Inflammatory macrophage treated with lipopolysaccharide for 4 hours (primary cell): ENCODE data around the gene CDK2.
A peak's percentile ranks its signal among the peaks of the same experiment; 100 is the strongest.
"Not testable (repeated sequence)": the region's sequence is repeated elsewhere in the genome, so short reads cannot be mapped to it uniquely, and the experiment has no call there.

Experiments used
- DNase-seq: peaks from one replicate; pipeline ENCODE4 v3.0.0-alpha.2; 2020

Gene CDK2

GRCh38 chr12:55966408-55967281 is at the start of gene CDK2:
Gene CDK2, plus strand, starts transcription at chr12:55966830. Its CDS starts 179 bp downstream, at chr12:55967009.
- peak; percentile 81 for DNase-seq

DNA sequence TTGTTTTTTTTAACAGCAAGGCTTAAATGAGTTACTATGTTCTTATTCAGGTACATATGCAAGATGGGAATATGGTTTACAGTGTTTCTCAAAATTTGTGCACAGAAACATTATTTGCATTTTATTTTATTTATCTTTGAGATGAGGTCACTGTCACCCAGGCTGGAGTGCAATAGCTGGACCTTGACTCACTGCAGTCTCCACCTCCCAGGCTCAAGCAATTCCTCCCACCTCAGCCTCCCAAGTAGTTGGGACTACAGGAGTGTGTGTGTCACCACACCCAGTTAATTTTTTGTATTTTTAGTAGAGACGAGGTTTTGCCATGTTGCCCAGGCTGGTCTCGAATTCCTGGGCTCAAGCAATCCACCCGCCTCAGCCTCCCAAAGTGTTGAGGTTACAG is 47.6 kb upstream of the CDK2 start:
- not testable (repeated sequence) for DNase-seq

- no peak for DNase-seq
Observed at GRCh38 chr12:55922126-55922525, 44.5 kb upstream of the CDK2 start.

DNA sequence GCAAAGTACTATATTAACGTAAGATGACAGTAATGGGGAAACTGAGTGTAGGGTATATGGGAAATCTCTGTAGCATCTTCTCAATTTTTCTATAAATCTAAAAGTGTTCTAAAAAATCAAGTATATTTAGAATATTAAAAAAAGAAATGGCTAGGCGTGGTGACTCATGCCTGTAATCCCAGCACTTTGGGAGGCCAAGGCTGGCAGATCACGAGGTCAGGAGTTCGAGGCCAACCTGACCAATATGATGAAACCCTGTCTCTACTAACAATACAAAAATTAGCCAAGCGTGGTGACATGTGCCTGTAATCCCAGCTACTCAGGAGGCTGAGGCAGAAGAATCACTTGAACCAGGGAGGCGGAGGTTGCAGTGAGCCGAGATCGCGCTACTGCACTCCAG is 43.0 kb upstream of the CDK2 start:
- not testable (repeated sequence) for DNase-seq

- no peak for DNase-seq
Observed at GRCh38 chr12:55925371-55925770, 41.3 kb upstream of the CDK2 start.

GRCh38 chr12:55925870-55926737 is 40.5 kb upstream of the CDK2 start:
- no peak for DNase-seq

GRCh38 chr12:55926738-55927587 is 39.7 kb upstream of the CDK2 start:
- DNase-seq = peak; percentile 85

- DNase-seq = peak; percentile 90
Observed at GRCh38 chr12:55927588-55928502, 38.8 kb upstream of the CDK2 start, which contains the start of gene PYM1. Gene PYM1, minus strand, starts transcription at chr12:55927894. Its CDS starts 133 bp downstream, at chr12:55927761.

GRCh38 chr12:55929306-55929791 is 37.3 kb upstream of the CDK2 start:
- no peak for DNase-seq

DNA sequence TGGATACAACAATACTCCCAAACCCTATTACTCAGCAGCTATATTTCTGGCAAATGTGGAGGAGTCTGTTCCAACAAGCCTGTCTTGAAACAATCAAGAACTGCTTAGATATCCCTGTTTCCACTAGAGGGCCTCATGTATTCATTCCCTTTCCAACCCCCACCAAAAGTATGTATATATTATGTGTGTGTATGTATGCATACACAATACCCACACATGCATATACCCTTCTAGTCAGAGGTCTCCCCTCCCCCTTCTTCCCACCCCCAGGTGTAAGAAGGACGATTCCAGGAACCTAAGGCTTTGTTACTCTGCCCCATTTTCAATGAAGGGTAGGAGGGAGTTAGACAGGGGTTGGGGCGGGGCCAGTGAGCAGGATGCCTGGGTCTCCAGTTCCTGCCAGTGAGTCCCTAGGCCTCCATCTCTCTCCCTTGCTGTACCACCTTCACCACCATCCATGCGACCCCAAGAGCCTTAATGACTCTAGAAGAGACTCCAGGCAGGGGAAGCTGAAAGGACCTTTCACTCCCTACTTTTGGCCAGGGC is 35.8 kb upstream of the CDK2 start, which contains the start of gene DGKA:
Gene DGKA, plus strand, starts transcription at position 392 of the 546 bp plus-strand sequence. CDS start 5,342 bp downstream, outside the sequence.
- peak; percentile 65 for DNase-seq

- no peak for DNase-seq
Observed at GRCh38 chr12:55931317-55931779, 35.3 kb upstream of the CDK2 start.

DNA sequence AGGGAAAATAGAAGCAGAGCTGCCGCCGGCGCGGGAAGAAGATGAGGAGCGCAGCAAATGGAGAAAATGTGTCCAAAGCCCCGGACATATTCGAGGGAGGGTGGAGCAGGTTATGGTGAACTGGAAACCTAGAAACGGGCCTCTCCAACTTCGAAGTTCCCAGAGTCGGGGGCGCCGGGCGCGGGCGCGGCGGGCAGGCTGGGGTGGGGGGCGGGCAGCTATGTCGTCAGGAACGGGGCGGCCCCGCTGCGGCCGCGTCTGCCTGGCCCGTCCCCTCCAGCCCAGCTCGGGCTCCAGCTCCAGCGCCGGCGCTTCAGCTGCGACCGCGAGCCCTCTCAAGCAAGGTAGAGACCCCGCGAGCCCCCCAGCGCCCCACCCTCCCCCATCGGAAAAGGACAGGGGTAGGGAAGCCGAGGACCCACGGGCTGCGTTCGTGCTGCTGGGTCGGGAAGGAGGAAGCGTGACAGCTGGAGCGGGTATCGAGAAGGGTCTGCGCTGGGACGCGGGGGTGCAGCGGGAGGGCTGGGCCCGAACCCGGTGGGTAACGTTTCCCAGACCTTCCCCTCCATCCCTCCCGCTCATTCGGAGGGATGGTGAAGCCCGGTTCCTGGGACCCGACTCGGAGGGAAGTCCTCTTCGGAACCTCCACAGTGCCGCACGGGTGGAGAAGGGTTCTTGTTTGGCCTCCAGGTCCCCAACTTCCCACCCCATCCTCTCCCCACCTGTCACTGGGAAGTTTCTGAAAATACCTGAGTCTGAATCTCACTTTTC is 34.7 kb upstream of the CDK2 start:
- no peak for DNase-seq

DNA sequence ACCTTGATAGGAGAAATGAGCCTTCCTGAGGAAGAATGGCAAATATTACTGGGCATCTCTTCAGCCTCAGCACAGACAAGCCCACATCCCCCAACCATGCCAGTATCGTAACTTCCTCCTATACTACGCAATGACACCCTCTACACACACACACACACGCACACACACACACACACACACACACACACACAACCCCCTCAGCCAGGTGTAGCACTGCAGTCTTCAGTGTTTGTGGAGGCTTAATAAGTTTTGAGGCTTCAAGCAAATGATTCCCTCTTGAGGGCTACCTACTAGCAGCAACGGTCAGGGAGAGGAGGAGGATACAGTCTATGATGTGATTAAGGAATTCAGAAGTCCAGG is 34.1 kb upstream of the CDK2 start:
- DNase-seq = peak; percentile 33

DNA sequence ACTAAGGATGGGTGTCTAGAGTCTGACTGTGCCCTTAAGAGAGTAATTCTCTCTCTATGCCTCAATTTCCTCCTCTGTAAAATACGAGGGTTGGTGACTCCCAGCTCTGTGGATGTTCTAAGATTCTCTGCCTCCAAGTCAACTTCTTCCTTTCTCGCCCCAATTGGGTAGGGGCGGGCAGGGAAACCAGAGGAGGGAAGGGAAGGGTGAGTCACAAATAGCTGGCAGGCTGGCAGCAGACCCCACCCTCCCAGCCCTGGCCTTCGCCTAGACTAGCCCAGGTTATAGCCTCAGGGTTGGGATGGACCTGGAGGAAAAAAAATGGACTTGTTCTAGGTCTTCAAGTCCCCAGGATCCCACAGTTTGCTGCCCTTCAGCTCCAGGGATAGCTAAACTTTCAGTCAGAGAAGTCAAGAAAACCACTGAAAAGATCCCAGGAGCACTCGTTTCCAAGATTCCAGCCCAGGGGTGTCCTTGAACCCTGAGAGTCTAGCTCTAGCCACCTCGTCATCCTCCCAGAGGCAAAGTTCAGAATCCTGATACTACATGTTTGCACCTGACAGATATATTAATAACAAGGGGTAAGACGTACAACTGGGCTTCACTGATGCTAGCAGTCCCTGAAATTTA is 33.3 kb upstream of the CDK2 start:
- peak; percentile 32 for DNase-seq

DNA sequence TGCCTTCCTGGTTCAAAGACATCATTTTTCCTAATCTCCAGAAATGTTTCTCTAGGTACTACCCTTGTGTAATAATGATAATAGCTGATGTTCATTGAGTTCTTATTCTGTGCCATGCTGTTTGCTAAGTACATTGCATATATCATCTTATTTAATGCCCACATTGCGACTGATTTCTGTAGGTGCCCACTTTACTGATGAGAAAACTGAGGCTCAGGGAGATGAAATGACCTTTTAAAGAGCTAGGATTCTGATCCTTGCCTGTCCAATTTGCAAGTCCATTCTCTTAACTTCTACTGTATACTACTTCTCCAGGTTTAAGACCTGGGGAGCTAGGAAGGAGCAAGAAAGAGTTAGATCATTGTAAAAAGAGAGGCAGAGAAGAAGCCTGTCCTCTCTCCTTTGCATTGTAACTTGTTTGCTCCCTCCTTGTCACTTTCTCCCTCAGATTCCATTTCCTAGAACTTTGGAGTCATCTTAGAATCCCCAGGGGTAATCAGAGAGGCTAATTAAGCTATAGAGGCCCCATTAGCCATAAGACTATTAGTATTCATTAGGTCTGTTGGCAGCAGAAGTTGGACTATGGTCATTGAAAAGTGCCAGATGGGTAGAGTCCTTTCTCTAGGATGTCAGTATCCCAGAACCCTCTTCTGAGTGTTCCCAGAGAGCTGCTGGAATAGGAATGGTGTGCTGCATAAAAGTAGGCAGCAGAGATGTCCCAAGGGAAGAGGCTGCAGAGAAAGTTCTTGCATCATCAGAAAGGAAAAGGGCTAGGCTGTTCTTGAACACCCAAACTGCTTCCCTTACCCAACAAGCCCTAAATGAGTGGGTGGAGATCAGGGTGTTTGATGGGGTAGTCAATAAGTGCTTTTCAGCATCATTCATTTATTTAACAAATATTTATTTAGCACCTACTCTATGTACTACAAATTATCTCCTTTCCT is 32.6 kb upstream of the CDK2 start:
- DNase-seq = no peak

GRCh38 chr12:55934773-55935172 is 31.9 kb upstream of the CDK2 start:
- DNase-seq = no peak

GRCh38 chr12:55935738-55936151 is 30.9 kb upstream of the CDK2 start:
- DNase-seq = no peak

DNA sequence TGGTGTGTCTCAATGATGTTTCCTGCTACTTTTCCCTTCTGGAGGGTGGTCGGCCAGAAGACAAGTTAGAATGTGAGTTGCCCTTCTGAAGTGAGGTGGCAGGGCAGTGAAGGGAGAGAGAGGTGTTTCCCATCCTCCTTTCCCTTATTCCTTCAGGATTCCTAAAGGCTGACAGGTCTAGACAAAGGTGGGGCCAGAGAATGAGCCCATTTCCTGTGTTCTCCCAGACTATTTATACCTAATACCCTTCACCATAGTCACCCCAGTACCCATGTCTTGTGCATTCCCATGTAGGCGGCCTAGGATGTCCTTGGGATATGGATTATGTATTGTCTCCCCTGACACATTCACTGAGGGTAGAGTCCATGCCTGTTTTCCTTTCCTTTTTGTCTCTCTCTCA is 28.6 kb upstream of the CDK2 start:
- DNase-seq = no peak
